Mammary epithelial cell (primary cell): ENCODE data around the gene RPUSD1.

Experiments
- EZH2 ChIP-seq: IDR thresholded peaks from 2 replicates; pipeline ENCODE4 v1.6.1; 2012; ENCODE audit warnings: low read length, inconsistent platforms, borderline replicate concordance
- TF ChIP-seq, protein P1 (sequence below), 2 donors: IDR thresholded peaks in 1 of 2; conservative IDR thresholded peaks in 1 of 2; 2 replicates each; pipeline ENCODE4 v1.5.1; 2011 to 2012; ENCODE audit warnings: inconsistent platforms in 2 of 2, low read length in 2 of 2, mild to moderate bottlenecking in 2 of 2, control low read depth in 1 of 2, low read depth in 1 of 2; ENCODE audit not compliant: insufficient read depth in 1 of 2; ENCODE audit errors: extremely low read depth in 1 of 2

DNA sequence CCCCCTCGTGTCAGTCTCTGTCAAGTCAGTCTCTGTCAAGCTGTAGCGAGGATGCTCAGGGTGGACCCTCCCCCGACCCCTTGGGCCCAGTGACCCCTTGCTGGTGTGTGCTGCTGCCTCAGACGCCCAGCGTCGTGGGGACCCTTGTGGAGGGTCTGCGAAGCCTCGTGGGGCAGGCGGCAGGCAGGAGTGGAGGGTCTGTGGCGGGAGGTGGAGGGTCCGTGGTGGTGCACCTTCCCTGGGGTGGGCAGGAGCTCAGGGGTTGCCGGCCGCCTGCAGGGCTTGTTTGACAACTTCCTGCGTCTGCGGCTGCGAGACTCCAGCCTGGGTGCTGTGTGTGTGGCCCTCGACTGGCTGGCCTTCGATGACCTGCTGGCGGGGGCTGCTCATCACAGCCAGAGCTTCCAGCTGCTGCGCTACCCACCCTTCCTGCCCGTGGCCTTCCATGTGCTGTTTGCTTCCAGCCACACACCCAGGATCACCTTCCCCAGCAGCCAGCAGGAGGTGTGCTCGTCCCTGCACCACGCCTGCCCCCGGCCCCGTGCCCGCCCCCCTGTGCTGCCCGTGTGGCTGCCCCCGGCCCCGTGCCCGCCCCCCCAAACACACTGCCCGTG lies 6.8 kb upstream of the RPUSD1 start:
- TF ChIP-seq, protein P1, sequence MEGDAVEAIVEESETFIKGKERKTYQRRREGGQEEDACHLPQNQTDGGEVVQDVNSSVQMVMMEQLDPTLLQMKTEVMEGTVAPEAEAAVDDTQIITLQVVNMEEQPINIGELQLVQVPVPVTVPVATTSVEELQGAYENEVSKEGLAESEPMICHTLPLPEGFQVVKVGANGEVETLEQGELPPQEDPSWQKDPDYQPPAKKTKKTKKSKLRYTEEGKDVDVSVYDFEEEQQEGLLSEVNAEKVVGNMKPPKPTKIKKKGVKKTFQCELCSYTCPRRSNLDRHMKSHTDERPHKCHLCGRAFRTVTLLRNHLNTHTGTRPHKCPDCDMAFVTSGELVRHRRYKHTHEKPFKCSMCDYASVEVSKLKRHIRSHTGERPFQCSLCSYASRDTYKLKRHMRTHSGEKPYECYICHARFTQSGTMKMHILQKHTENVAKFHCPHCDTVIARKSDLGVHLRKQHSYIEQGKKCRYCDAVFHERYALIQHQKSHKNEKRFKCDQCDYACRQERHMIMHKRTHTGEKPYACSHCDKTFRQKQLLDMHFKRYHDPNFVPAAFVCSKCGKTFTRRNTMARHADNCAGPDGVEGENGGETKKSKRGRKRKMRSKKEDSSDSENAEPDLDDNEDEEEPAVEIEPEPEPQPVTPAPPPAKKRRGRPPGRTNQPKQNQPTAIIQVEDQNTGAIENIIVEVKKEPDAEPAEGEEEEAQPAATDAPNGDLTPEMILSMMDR (conservative IDR thresholded peaks at IDR 0.05 in 1 of 2, IDR thresholded peaks at IDR 0.05 in 1 of 2; ENCODE audit: extremely low read depth in 1 of 2, insufficient read depth in 1 of 2, low read depth in 1 of 2, low read length in 2 of 2), result no peak
- TF ChIP-seq EZH2, result no peak
